GM12865 (cell line): ENCODE data around the gene RNF6.

Experiments
- DNase-seq: peaks from one replicate; pipeline ENCODE4 v3.0.0; 2010; ENCODE audit warnings: low read depth
- H3K4me3 ChIP-seq: 2 replicates; pipeline ENCODE4 v1.5.1; 2011; ENCODE audit warnings: mild to moderate bottlenecking, low read depth, low read length, control low read depth
- TF ChIP-seq, protein P1 (sequence below): IDR thresholded peaks from 2 replicates; pipeline ENCODE4 v1.5.1; 2011; ENCODE audit warnings: low read length, control low read depth, low read depth, inconsistent platforms; ENCODE audit not compliant: insufficient read depth; ENCODE audit errors: missing control alignments

The RNF6 gene

DNA sequence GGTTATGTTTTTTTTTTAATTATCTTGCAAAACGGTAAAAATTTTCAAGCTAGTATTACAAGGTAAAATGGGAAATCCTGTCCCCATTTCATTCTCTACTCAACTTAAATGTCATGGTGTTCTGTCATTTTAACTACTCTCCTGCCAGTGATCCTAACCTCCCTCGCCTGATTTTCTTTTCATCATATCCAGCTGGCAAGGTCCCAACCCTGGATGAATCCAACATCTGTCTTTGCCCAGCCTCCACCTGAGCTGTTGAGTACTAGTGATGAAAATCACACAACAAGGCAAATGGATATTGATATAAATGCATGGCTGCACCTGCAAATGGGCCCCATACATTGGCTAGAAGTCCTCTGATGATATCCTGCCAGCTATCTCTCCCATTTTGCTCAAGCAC lies 24.9 kb upstream of the RNF6 start:
- no peak overlapping the region for H3K4me3 ChIP-seq
- DNase-seq: no peak
- TF ChIP-seq, protein P1, sequence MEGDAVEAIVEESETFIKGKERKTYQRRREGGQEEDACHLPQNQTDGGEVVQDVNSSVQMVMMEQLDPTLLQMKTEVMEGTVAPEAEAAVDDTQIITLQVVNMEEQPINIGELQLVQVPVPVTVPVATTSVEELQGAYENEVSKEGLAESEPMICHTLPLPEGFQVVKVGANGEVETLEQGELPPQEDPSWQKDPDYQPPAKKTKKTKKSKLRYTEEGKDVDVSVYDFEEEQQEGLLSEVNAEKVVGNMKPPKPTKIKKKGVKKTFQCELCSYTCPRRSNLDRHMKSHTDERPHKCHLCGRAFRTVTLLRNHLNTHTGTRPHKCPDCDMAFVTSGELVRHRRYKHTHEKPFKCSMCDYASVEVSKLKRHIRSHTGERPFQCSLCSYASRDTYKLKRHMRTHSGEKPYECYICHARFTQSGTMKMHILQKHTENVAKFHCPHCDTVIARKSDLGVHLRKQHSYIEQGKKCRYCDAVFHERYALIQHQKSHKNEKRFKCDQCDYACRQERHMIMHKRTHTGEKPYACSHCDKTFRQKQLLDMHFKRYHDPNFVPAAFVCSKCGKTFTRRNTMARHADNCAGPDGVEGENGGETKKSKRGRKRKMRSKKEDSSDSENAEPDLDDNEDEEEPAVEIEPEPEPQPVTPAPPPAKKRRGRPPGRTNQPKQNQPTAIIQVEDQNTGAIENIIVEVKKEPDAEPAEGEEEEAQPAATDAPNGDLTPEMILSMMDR: no peak

DNA sequence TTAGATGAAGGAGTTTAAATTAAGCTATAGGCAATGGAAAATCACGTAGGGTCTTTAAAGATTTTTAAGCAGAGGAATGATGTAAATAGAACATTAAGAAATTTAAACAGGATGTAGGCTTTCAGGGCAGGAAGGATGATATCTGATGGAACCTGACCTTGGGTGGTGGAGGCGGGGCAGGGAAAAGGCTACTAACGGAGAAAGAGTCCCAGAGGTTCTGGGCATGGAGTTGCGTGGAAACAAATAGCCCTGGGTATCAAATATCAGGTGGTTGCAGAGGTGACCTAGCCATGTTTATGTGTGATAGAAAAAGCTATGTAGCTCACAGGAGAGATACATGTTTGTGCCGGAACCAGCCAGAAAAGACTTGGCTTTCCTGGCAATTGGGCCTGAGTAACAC lies 24.0 kb upstream of the RNF6 start:
- no peak for DNase-seq
- no peak overlapping the region for H3K4me3 ChIP-seq
- TF ChIP-seq, protein P1: no peak

DNA sequence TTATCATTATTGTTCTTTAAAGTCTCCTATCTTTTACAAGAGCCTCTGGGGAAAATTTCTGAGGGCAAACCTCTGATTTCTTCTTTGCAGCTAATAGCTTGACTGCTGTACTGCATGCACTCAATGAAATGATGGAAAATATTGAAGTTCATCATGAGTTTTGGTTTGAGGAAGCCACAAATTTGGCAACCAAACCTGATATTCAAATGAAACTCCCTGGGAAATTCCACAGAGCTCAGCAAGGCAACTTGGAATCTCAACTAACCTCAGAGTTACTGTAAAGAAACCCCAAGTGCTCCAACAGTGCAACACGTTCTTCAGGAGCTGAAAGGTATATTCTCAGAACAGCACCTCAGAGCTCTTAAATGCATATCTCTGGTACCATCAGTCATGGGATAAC lies 14.2 kb upstream of the RNF6 start:
- DNase-seq: no peak
- TF ChIP-seq, protein P1: no peak
- no peak overlapping the region for H3K4me3 ChIP-seq

DNA sequence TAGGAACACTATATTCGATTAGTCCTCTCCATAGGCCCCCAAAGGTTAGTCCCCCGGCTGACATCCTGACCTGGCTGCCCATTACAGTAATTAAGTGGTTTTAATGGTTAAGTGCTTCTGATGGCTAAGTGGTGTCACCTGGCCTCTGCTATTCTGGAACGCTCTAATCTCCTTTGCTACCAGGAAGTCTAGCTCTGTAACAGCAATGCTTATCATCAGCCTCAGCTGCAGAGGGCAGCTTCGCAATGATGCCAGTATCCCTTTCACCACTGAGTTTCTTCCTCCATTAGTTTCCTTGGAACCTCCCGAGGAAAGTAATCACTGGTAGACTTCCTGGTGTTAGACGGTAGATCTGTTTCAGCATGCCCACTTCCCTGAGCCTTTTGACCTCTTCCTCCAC lies 8.6 kb upstream of the RNF6 start:
- TF ChIP-seq, protein P1: no peak
- no peak for DNase-seq

DNA sequence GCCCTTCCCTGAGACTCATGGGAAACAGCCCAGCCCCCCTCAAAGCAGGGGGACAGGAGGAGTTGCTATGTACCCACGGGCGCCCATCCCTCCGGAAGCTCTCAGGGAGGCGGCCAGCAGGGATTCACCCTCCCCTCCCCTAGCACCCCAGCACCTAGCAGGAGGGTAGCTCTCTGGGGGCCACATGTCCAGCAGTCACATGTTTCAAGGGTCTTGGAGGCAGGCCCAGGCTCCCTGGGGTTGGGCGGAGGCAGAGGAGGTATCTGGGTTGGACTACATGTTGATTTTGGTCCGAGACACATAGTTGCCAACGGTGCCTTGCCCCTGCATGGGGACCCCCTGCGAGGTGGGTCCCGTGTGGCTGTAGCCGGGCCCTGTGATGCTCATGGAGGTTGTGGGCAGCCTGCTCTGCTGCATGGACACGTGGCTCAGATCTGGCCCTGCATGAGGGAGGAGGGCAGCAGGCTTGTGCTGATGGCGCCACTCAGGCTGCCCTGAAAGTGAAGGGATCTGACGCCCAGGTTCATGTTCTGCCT lies 7.0 kb upstream of the RNF6 start:
- DNase-seq: no peak
- no peak overlapping the region for H3K4me3 ChIP-seq
- TF ChIP-seq, protein P1: no peak

More for the DNA sequence above, 8.6 kb upstream of the RNF6 start:
- H3K4me3 ChIP-seq: no peak overlapping the region

DNA sequence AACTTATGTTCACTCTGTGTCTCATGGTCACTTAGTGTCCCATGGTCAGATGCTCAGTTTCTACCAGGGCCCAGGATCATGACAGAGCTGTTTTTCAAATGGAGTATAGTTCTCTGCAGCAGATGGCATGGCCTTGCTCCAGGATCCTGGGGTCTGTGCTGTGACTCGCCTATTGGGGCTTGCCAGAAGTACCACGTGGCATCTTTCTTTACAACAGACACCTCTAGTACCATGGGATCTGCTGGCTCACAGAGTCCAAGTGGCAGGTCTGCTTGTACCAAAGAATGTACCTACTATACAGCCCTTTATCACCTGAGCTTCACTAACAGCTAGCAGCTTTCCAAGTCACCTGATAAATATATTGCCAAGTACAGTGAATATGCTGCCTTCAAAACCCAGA lies 6.0 kb upstream of the RNF6 start:
- no peak for DNase-seq
- TF ChIP-seq, protein P1: no peak
- no peak overlapping the region for H3K4me3 ChIP-seq
